Esophagus squamous epithelium (tissue), 4 donors: ENCODE results near the gene SLC12A6.

Experiments
- CTCF ChIP-seq, 6 experiments: fragments of 450-650 bp in 4 of 6; fragments of 200-600 bp in 2 of 6; sonication (generic) in 2 of 6; IDR thresholded peaks; one replicate each; pipeline ENCODE4 v1.5.1; 2016 to 2019; ENCODE audit warnings: antibody characterized with exemption in 6 of 6, mild to moderate bottlenecking in 4 of 6, moderate library complexity in 4 of 6
- POLR2A ChIP-seq, 4 donors: fragments of 450-650 bp; IDR thresholded peaks; one replicate each; pipeline ENCODE4 v1.6.1; 2017; ENCODE audit warnings: antibody characterized with exemption in 4 of 4, mild to moderate bottlenecking in 4 of 4, moderate library complexity in 3 of 4

GRCh38 chr15:34347951-34348638, 10.5 kb upstream of the SLC12A6 start:
- TF ChIP-seq POLR2A (IDR thresholded peaks at IDR 0.05) (no peak), CTCF (IDR thresholded peaks at IDR 0.05) (no peak)
